Nephron progenitor cell (in vitro differentiated cells): ENCODE measurements around the gene SLC4A1.
A peak's percentile ranks its signal among the peaks of the same experiment; 100 is the strongest.

Experiments used
- DNase-seq: peaks from one replicate; pipeline ENCODE4 v3.0.0; 2021
- H3K27ac Mint-ChIP-seq: 2 replicates; pipeline ENCODE4 v1.8.0; 2021; ENCODE audit warnings: mild to moderate bottlenecking, moderate library complexity, mixed read lengths
- H3K27me3 Mint-ChIP-seq: 2 replicates; pipeline ENCODE4 v1.8.0; 2021; ENCODE audit warnings: mild to moderate bottlenecking, low read depth, mixed read lengths; ENCODE audit not compliant: poor library complexity
- H3K36me3 Mint-ChIP-seq: 2 replicates; pipeline ENCODE4 v1.8.0; 2021; ENCODE audit warnings: low read depth, mixed read lengths
- H3K4me1 Mint-ChIP-seq: 2 replicates; pipeline ENCODE4 v1.8.0; 2021; ENCODE audit warnings: mixed read lengths
- H3K4me3 Mint-ChIP-seq: 2 replicates; pipeline ENCODE4 v1.8.0; 2021; ENCODE audit warnings: mild to moderate bottlenecking, moderate library complexity, mixed read lengths
- H3K9me3 Mint-ChIP-seq: 2 replicates; pipeline ENCODE4 v1.8.0; 2021; ENCODE audit warnings: mild to moderate bottlenecking, moderate library complexity, mixed read lengths
- CTCF ChIP-seq: fragments of 200-600 bp; sonication (generic); IDR thresholded peaks from 2 replicates; pipeline ENCODE4 v1.5.0; 2021; ENCODE audit warnings: antibody characterized with exemption

Gene SLC4A1

GRCh38 chr17:44210342-44211192, 57.4 kb downstream of the SLC4A1 start:
- H3K27ac Mint-ChIP-seq: no peak overlapping the region

DNA sequence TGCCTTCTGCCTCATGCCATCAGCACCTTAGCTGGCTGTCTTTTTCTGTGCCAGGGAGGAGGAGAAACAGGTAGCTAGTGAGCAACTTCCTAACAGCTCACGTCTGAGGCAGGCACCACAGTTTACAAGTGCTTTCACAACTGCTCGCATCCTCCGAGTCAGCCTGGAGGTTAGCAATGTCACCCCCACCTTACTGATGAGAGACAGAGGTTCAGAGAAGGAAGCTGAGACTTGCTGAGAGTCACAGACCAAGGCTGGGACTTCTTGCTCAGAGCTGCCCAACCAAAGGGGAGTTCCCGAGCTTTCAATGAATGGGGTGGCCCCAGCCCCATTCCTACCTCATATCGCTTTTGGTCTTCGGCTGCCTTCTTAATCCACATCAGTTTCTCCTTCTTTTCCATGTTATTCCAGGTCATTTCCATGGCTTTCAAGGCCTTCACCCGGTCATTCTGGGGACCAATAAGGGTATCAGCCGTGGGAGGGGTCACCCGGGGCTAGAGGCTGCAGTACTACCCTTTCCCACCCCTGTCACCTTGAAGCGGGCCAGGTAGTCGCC, 58.1 kb downstream of the SLC4A1 start:
- H3K27ac Mint-ChIP-seq: no peak overlapping the region
- H3K4me1 Mint-ChIP-seq: peaks cover 39% of the 10 kb centered on the region
- H3K27me3 Mint-ChIP-seq: peaks cover 3% of the 10 kb centered on the region
- peaks cover 35% of the 10 kb centered on the region for H3K36me3 Mint-ChIP-seq
- no peak for DNase-seq
- H3K9me3 Mint-ChIP-seq: no peaks in the 10 kb centered on the region
- H3K4me3 Mint-ChIP-seq: no peak overlapping the region
- no peak for TF ChIP-seq CTCF

More at GRCh38 chr17:44210342-44211192, 57.4 kb downstream of the SLC4A1 start:
- DNase-seq: peak; percentile 92
- TF ChIP-seq CTCF: peak; percentile 96
- H3K9me3 Mint-ChIP-seq: no peaks in the 10 kb centered on the region
- peaks cover 42% of the 10 kb centered on the region for H3K4me1 Mint-ChIP-seq
- peaks cover 42% of the 10 kb centered on the region for H3K36me3 Mint-ChIP-seq
- H3K27me3 Mint-ChIP-seq: peaks cover 3% of the 10 kb centered on the region
- H3K4me3 Mint-ChIP-seq: no peak overlapping the region

- Mint-ChIP-seq H3K27me3 (peaks cover 3% of the 10 kb centered on the region), H3K36me3 (peaks cover 25% of the 10 kb centered on the region), H3K4me3 (no peak overlapping the region), H3K9me3 (no peaks in the 10 kb centered on the region), H3K27ac (no peak overlapping the region), H3K4me1 (peaks cover 31% of the 10 kb centered on the region)
- TF ChIP-seq CTCF: no peak
- DNase-seq: no peak
Observed at GRCh38 chr17:44207743-44208142, 60.2 kb downstream of the SLC4A1 start.

- Mint-ChIP-seq H3K27me3 (peaks cover 3% of the 10 kb centered on the region), H3K36me3 (peaks cover 25% of the 10 kb centered on the region), H3K4me3 (no peak overlapping the region), H3K4me1 (peaks cover 32% of the 10 kb centered on the region), H3K27ac (peak overlapping the region; percentile 57), H3K9me3 (no peaks in the 10 kb centered on the region)
- DNase-seq: no peak
- TF ChIP-seq CTCF: no peak
Observed at GRCh38 chr17:44207319-44207718, 60.6 kb downstream of the SLC4A1 start.

DNA sequence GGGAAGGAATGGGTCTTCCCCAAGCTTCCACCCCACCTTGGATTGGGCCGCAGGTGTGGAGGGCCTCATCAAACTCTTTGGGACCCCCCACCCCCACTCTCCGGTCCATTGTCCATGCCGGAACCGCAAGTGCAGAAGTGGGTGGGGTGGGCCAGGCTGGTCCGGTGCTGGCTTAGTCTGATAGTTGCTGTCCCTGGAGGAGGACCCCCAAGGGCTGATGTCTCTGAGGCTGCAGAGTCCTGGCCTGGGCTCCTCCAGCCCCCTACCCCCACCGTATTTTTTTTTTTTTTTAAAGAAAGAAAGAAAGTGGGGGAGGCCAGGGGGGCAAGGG, 61.1 kb downstream of the SLC4A1 start:
- peaks cover 25% of the 10 kb centered on the region for H3K36me3 Mint-ChIP-seq
- H3K4me3 Mint-ChIP-seq: no peak overlapping the region
- no peak for TF ChIP-seq CTCF
- no peak overlapping the region for H3K27ac Mint-ChIP-seq
- no peaks in the 10 kb centered on the region for H3K9me3 Mint-ChIP-seq
- H3K27me3 Mint-ChIP-seq: peaks cover 3% of the 10 kb centered on the region
- H3K4me1 Mint-ChIP-seq: peaks cover 27% of the 10 kb centered on the region
- DNase-seq: no peak
